Prostate gland (tissue), 2 donors: Measurements from ENCODE around the gene NUP210. TPM values are rescaled to one million over a fixed set of nuclear protein-coding genes. Genes with fewer than 3 reads are reported as not detected.

ENCODE experiments used
- DNase-seq: peaks from one replicate; pipeline ENCODE4 v3.0.0-alpha.2; 2019; ENCODE audit warnings: low spot score
- H3K27ac ChIP-seq, 2 donors: fragments of 200-600 bp; sonication (generic); 2 replicates each; pipeline ENCODE4 v1.5.1; 2017 to 2019
- H3K27me3 ChIP-seq: fragments of 200-600 bp; sonication (generic); replicated peaks from 2 replicates; pipeline ENCODE4 v1.5.1; 2019; ENCODE audit not compliant: insufficient read depth
- H3K36me3 ChIP-seq, 2 donors: fragments of 200-600 bp; sonication (generic); 1 replicate in 1 of 2; 2 replicates in 1 of 2; pipeline versions ENCODE4 v1.5.1 to v1.8.1; 2017 to 2019
- H3K4me1 ChIP-seq: fragments of 200-600 bp; sonication (generic); replicated peaks from 2 replicates; pipeline ENCODE4 v1.5.1; 2019
- H3K4me3 ChIP-seq, 2 donors: fragments of 200-600 bp; sonication (generic); 2 replicates each; pipeline ENCODE4 v1.5.1; 2017 to 2019
- H3K9me3 ChIP-seq: fragments of 200-600 bp; sonication (generic); 2 replicates; pipeline ENCODE4 v1.5.1; 2017
- CTCF ChIP-seq, 4 experiments: fragments of 200-600 bp in 2 of 4; fragments of 450-650 bp in 2 of 4; sonication (generic) in 2 of 4; IDR thresholded peaks; 1 replicate in 3 of 4; 2 replicates in 1 of 4; pipeline ENCODE4 v1.5.1; 2016 to 2019; ENCODE audit warnings: antibody characterized with exemption in 4 of 4, mild to moderate bottlenecking in 2 of 4, moderate library complexity in 2 of 4
- POLR2A ChIP-seq: fragments of 450-650 bp; IDR thresholded peaks from one replicate; pipeline ENCODE4 v1.6.1; 2016; ENCODE audit warnings: antibody characterized with exemption, mild to moderate bottlenecking
- POLR2AphosphoS5 ChIP-seq: sonication (generic); formaldehyde crosslinking; IDR thresholded peaks from one replicate; pipeline ENCODE4 v1.6.1; 2017; ENCODE audit warnings: antibody characterized with exemption
- WGBS: methylation state at CpG from one replicate; pipeline ENCODE4 v1.1.5; 2018; 5-methylcytosine and 5-hydroxymethylcytosine counted together
- intact Hi-C: fragments of 100-400 bp; cut with DNase I; formaldehyde crosslinking; loops from one replicate; pipeline ENCODE4 v1.14.2; 2022
- small RNA-seq, 2 donors: library from RNA; depleted of rRNA; stranded (forward); fragments of <200 nt; gene quantifications; one replicate each; pipeline ENCODE3, GENCODE V24; 2016
- total RNA-seq, 2 donors: library from RNA; depleted of rRNA; stranded (reverse); fragments of >200 nt; gene quantifications; one replicate each; pipeline ENCODE4 v1.1.0, GENCODE V29; 2016

The NUP210 gene
- total RNA-seq, 2 donors from 2014 or later = 10.6 to 31.2 TPM

GRCh38 chr3:13266651-13267362 lies 153.3 kb downstream of the NUP210 start:
- H3K27ac ChIP-seq = no peak overlapping the region
- 85% methylated on average over 14 of the region's 14 CpGs for WGBS
- intact Hi-C loops = no loop called here

More at GRCh38 chr3:13266651-13267362, 153.3 kb downstream of the NUP210 start:
- Histone ChIP-seq H3K27me3 (no peaks in the 10 kb centered on the region), H3K4me1 (no peaks in the 10 kb centered on the region), H3K9me3 (no peaks in the 10 kb centered on the region), H3K4me3 (no peak overlapping the region), H3K36me3 (no peaks in the 10 kb centered on the region)
- TF ChIP-seq CTCF (IDR thresholded peaks at IDR 0.05) = no peak
- no peak for TF ChIP-seq POLR2A
- TF ChIP-seq POLR2AphosphoS5 = no peak
- no peak for DNase-seq

Small RNA genes within 50 kb of the gene (small RNA-seq; reads per million reads assigned to genes)
- 0 reads per million in 2 donors for gene AC027124.2

Other genes starting within 250 kb of the NUP210 start
- gene HDAC11, start 60.0 kb upstream of the NUP210 start, total RNA-seq = 10 to 100 TPM; 19.4 to 26.9 TPM
- 100 to 1,000 TPM in 1 of 2 donors, 10 to 100 TPM in 1; 12.8 to 318 TPM for gene FBLN2, start 128.8 kb upstream of the NUP210 start, total RNA-seq